GM18526 (cell line): Measurements from ENCODE around the gene BSDC1.

Source experiments
- POLR2A ChIP-seq: IDR thresholded peaks from 3 replicates; pipeline ENCODE4 v1.6.1; 2011; ENCODE audit not compliant: insufficient read length; ENCODE audit errors: extremely low read depth

BSDC1 gene

GRCh38 chr1:32394141-32394889, at the start of gene BSDC1:
TSS of gene BSDC1 (minus strand) at chr1:32394441. CDS start at chr1:32394414, 27 bp downstream.
- TF ChIP-seq POLR2A: peak; percentile 78

- TF ChIP-seq POLR2A: no peak
Observed at GRCh38 chr1:32438136-32438535, 43.9 kb upstream of the BSDC1 start.

GRCh38 chr1:32431736-32432400, 37.6 kb upstream of the BSDC1 start:
- TF ChIP-seq POLR2A: no peak

GRCh38 chr1:32427264-32427963, 33.2 kb upstream of the BSDC1 start:
- no peak for TF ChIP-seq POLR2A

- no peak for TF ChIP-seq POLR2A
Observed at GRCh38 chr1:32426489-32427255, 32.4 kb upstream of the BSDC1 start.

DNA sequence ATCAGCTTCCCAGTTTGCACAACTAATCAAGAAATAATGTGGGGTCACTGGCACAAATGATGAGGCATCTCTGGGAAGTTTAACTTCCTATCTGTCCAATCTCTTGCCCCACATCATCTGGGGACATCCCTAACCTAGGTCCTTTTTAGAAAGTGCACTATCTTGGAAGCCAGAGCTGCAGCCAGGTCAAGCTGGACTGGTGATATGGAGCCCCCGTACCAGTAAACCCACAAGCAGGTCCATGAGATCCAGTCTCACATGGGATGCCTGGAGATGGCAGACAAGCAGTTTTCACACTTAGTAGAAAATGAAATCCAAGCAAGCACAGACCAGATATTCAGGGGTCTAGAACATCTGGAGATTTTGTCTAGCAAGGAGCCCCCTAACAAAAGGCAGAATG, 27.5 kb upstream of the BSDC1 start:
- TF ChIP-seq POLR2A: no peak

DNA sequence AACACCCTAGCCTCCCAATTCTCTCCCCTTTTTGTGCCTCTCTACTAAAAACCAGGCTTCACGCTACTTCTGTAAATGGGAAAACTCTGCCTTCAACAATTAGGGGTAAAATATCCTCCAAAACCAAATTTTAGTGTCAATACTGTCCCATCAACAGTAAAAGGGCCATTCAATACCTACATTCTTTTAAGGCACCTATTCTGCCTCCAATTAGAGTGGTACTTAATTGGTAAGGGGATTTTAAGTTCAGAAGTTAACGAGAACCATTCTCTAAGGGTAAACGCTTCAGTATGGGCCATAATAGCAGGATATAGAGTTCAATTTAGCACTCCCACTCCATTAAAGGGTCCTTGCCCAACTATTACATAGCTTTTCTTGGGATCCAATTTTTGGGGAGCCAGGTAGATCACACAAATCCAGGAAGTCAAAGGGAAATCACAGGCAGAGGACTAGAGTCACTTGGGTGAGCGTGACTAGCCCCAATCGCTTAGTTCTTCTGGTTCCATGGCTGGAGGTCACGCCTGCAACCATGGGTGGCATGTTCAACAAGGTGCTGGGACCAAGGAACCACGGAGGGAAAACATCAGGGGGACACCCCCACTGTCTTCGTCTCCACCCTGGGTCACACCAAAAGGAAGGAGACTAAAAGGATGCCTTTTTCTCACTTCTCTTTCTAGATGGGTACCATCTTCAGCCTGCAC, 20.1 kb upstream of the BSDC1 start:
- no peak for TF ChIP-seq POLR2A

DNA sequence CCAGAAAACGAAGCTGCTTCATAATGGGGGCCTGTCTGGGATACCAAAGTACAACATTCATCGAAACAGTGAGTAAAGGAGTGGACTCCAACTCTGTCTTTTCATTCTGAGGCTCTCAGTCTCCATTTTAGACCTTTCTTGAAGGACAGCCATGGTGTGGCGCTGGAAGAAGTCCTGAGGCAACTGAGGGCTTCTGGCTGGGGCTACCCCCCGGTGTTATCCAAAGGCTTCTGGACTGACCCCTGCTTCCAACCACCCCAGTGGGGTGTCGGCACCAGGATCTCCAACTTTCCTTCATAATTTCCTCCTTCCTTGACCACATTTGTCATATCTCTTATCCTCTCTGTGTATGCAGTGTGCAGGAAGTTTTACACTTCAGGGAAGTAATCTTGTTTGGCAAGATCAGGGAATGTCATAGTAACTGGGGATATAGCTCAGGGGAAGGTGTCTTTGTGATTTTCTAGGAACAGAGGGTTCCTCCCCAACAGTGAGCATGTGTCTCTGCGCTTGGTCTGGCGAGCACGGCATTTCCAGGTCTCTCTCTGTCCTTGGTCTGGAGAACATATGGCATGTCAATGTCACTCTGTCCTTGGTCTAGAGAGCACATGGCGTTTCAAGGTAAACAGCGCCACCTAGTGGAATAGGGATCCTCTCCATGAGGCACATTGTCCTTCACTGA, 19.4 kb upstream of the BSDC1 start:
- TF ChIP-seq POLR2A: no peak

DNA sequence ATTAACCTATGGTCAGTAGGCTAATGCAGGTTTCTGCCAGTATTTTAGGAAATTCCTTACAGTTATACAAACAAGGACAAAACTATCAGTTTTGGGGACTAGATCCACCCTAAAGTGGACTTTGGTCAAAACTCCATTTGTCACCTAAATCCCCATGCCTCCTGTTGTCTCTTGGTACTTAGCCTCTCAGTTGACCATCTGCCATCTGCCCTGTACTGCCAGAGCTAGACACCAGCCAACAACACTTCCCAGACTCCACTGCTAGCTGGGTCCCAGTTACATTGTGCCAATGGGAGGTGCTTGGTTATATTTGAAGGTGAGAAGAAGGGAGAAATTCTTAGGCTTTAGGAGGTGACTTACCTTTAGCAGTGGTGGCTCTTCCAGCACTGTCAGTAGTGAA, 17.0 kb upstream of the BSDC1 start:
- no peak for TF ChIP-seq POLR2A

- no peak for TF ChIP-seq POLR2A
Observed at GRCh38 chr1:32406629-32407111, 12.4 kb upstream of the BSDC1 start.

DNA sequence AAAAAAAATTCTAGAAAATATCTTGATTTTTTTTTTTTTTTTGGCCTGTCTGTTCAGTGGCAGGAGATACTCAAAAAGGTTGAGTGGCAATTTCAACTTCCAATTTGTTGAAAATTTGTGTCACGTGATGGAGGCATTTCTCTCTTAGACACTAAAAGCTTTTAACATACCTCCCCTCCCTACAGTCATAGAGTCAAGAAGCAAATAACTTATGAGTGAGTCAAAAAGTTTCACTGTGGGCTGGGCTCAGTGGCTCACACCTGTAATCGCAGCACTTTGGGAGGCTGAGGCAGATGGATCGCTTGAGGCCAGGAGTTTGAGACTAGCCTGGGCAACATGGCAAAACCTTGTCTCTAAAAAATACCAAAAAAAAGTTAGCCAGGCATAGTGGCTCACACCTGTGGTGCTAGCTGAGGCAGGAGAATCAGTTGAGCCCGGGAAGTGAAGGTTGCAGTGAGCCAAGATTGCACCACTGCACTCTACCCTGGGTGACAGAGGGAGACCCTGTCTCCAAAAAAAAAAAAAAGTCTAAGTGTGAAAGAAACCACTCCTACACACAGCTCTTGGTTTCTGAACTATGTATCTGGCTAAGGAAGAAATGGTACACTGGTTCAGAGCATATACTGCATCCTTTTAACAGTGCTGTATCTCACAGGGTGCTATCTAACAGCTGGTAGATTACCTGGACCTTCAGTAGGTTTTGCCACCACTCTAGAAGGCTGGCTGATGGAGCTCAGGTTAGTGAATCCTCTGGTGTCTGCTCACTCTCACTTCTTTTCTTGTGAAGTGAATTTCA, 11.6 kb upstream of the BSDC1 start:
- TF ChIP-seq POLR2A: no peak

DNA sequence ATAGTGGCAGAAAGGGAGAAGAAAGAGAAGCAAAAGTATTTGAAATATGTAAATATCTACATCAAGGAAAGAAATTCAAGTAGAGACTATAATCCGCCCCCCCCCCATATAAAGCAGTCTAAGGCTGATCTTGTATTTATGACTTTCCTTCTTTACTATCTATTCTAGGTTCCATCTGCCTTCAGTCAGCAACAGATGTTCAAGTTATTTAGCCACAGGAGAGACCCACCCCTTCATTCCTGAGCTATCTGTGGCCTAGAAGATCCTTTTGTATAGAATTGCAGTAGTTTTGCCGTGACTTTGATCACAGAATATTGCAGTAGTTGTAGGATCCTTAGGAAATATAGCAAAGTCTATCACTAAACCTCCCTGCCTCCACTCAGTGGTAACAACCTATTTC, 10.7 kb upstream of the BSDC1 start:
- no peak for TF ChIP-seq POLR2A
